ENCODE results near the gene EXD3. TPM values are rescaled to one million over a fixed set of nuclear protein-coding genes. Genes with fewer than 3 reads are reported as not detected.

The EXD3 gene
- total and polyA plus RNA-seq, 2 of the 13 experiments (the other 11 are each of a cell fraction or from before 2014, with no cell fraction given) = 2.7 to 4.8 TPM

GRCh38 chr9:137371521-137371941 is 51.4 kb downstream of the EXD3 start:
- Histone ChIP-seq H3K9me3 (ENCODE audit: low read length) (no peaks in the 10 kb centered on the region), H3K79me2 (ENCODE audit: insufficient read depth, low read length) (no peaks in the 10 kb centered on the region), H3K4me1 (ENCODE audit: insufficient read depth, low read length) (peaks cover 8% of the 10 kb centered on the region; the same call in 1 of the 2 replicates), H3K27me3 (ENCODE audit: control insufficient read depth in 1 of 2, insufficient read depth in 2 of 2, low read length in 2 of 2) (peaks cover 3 to 7% of the 10 kb centered on the region in 2 experiments; a peak in 2 of 5 replicates), H3K4me3 (replicated peaks in 1 of 3; ENCODE audit: insufficient read depth in 1 of 3, low read depth in 2 of 3, low read length in 3 of 3) (no peak overlapping the region), H3K4me2 (ENCODE audit: low read depth, low read length) (no peak overlapping the region), H3K36me3 (replicated peaks in 1 of 2; ENCODE audit: control insufficient read depth in 1 of 2, insufficient read depth in 2 of 2, low read length in 2 of 2) (no peaks in the 10 kb centered on the region), H4K20me1 (ENCODE audit: insufficient read depth, low read length) (no peaks in the 10 kb centered on the region), H3K9ac (ENCODE audit: insufficient read depth, low read depth, low read length) (no peak overlapping the region), H3K27ac (ENCODE audit: extremely low read length, insufficient read depth, low read length) (no peak overlapping the region), H2AFZ (ENCODE audit: low read length) (no peak overlapping the region)
- ATAC-seq (no peak), DNase-seq (ENCODE audit: low spot score) (no peak), FAIRE-seq (no peak)
- CTCF ChIA-PET (ENCODE audit: low intra/inter-chr PET ratio, low total read pairs) = no interaction called here
- in situ Hi-C loops (cut with HindIII; ENCODE audit: extremely low pct_ligation_motif_present, low pct_unique_long_range_greater_than_20kb) (no loop called here), intact Hi-C loops (cut with micrococcal nuclease; ENCODE audit: unreplicated experiment) (no loop called here)
- TF ChIP-seq ZBTB38 (CRISPR knock-in tag; IDR thresholded peaks at IDR 0.05) = no peak
- TF ChIP-seq GATAD1 (CRISPR knock-in tag; IDR thresholded peaks at IDR 0.05) = no peak
- no peak for TF ChIP-seq SCMH1 (CRISPR knock-in tag; IDR thresholded peaks at IDR 0.05; ENCODE audit: borderline replicate concordance)
- TF ChIP-seq HOXA7 (CRISPR knock-in tag; IDR thresholded peaks at IDR 0.05) = no peak
- TF ChIP-seq JARID2 (CRISPR knock-in tag; IDR thresholded peaks at IDR 0.05; ENCODE audit: insufficient replicate concordance) = no peak
- no peak for TF ChIP-seq PHF8 (CRISPR knock-in tag; IDR thresholded peaks at IDR 0.05)
- no peak for TF ChIP-seq MTF2 (CRISPR knock-in tag; IDR thresholded peaks at IDR 0.05; ENCODE audit: borderline replicate concordance)
- no peak for TF ChIP-seq MED8 (CRISPR knock-in tag; IDR thresholded peaks at IDR 0.05; ENCODE audit: insufficient replicate concordance)
- no peak for TF ChIP-seq YY1 (IDR thresholded peaks at IDR 0.05; ENCODE audit: insufficient read depth, insufficient replicate concordance, low read depth, low read length)
- TF ChIP-seq KMT2B (CRISPR knock-in tag; IDR thresholded peaks at IDR 0.05) = no peak
- TF ChIP-seq ZNF331 (CRISPR knock-in tag; IDR thresholded peaks at IDR 0.05) = no peak
- no peak for TF ChIP-seq REL (CRISPR knock-in tag; conservative IDR thresholded peaks at IDR 0.05)
- no peak for TF ChIP-seq GTF3A (CRISPR knock-in tag; conservative IDR thresholded peaks at IDR 0.05)
- TF ChIP-seq RCOR2 (CRISPR knock-in tag; IDR thresholded peaks at IDR 0.05) = no peak
- no peak for TF ChIP-seq ZNF18 (CRISPR knock-in tag; IDR thresholded peaks at IDR 0.05; ENCODE audit: insufficient replicate concordance)
- TF ChIP-seq MIER3 (CRISPR knock-in tag; IDR thresholded peaks at IDR 0.05; ENCODE audit: borderline replicate concordance) = no peak
- no peak for TF ChIP-seq AKAP8 (CRISPR knock-in tag; IDR thresholded peaks at IDR 0.05)
- no peak for TF ChIP-seq SOX6 (IDR thresholded peaks at IDR 0.05)
- no peak for TF ChIP-seq SOX6 (CRISPR knock-in tag; IDR thresholded peaks at IDR 0.05)
- no TSS peak for BruUV-seq (replicated peaks)
- POLR2A ChIA-PET = no interaction called here
- WGBS (ENCODE audit: low lambda C conversion rate) = no CpG with 5 or more reads among the region's 16 CpGs
